ENCODE results near the gene PREX1.
A peak's percentile ranks its signal among the peaks of the same experiment; 100 is the strongest.
"Not testable (repeated sequence)": the region's sequence is repeated elsewhere in the genome, so short reads cannot be mapped to it uniquely, and the experiment has no call there.

PREX1 gene

GRCh38 chr20:48759631-48760245 is 68.1 kb downstream of the PREX1 start:
- Histone ChIP-seq H3K27ac (ENCODE audit: low read depth, low read length) (no peak overlapping the region), H3K4me3 (ENCODE audit: low read depth in 1 of 2, low read length in 2 of 2) (no peak overlapping the region), H3K9me3 (ENCODE audit: control insufficient read depth in 1 of 2, low read length in 2 of 2) (no peaks in the 10 kb centered on the region), H3K4me1 (ENCODE audit: control insufficient read depth in 1 of 2, insufficient read depth in 2 of 2, low read length in 2 of 2) (peaks cover 6 to 20% of the 10 kb centered on the region in 2 donors), H3K9ac (ENCODE audit: low read depth in 1 of 2, low read length in 2 of 2) (no peak overlapping the region), H3K27me3 (ENCODE audit: control insufficient read depth in 1 of 2, insufficient read depth in 2 of 2, low read length in 2 of 2) (no peaks in the 10 kb centered on the region), H3K36me3 (ENCODE audit: control insufficient read depth in 1 of 2, insufficient read depth in 2 of 2, low read length in 2 of 2) (no peaks in the 10 kb centered on the region)

DNA sequence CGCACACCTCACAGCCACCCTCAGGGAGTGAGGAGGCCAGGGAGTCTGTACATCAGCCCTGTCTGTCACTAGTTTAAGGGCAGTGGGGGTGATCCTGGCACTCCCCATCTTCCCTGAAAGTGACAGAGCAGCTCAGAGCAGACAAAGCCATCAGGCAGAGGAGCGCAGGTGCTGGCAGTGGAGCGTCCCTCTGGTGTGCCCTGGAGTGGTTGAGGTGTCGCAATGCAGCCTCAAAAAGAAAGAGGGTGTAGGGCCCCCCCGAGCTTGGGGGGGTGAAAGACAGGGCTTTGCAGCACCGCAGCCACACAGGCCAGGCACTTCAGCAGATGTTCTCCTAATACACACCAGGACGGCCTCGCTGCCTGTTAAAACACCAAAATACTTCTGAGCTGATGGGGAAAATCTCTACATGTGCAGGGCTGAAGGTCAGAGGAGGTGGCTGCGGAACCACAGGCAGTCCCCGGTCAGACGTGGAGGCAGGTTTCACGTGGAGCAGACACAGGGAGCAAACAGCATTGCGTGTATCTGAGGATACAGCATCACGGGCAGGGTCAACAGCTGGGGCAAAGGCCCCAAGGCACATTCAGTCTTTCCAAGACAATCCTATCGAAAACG is 69.5 kb downstream of the PREX1 start:
- no peak overlapping the region for H3K9ac ChIP-seq (ENCODE audit: low read depth in 1 of 2, low read length in 2 of 2)
- H3K4me3 ChIP-seq (ENCODE audit: low read depth in 1 of 2, low read length in 2 of 2), result no peak overlapping the region

DNA sequence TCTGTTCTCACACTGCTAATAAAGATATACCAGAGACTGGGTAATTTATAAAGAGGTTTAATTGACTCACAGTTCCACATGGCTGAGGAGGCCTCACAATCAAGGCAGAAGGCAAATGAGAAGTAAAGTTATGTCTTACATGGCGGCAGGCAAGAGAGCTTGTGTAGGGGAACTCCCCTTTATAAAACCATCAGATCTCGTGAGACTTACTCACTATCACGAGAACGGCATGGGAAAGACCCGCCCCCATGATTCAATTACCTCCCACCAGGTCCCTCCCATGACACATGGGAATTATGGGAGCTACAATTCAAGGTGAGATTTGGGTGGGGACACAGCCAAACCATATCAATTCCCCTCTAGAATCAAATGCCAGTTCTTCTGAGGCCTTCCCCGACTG is 71.0 kb downstream of the PREX1 start:
- not testable (repeated sequence) for H3K27ac ChIP-seq (ENCODE audit: low read depth, low read length); H3K9me3 ChIP-seq (ENCODE audit: control insufficient read depth in 1 of 2, low read length in 2 of 2); H3K9ac ChIP-seq (ENCODE audit: low read depth in 1 of 2, low read length in 2 of 2); H3K27me3 ChIP-seq (ENCODE audit: control insufficient read depth in 1 of 2, insufficient read depth in 2 of 2, low read length in 2 of 2); H3K36me3 ChIP-seq (ENCODE audit: control insufficient read depth in 1 of 2, insufficient read depth in 2 of 2, low read length in 2 of 2); H3K4me3 ChIP-seq (ENCODE audit: low read depth in 1 of 2, low read length in 2 of 2)
- peaks cover 8 to 29% of the 10 kb centered on the region in 2 donors for H3K4me1 ChIP-seq (ENCODE audit: control insufficient read depth in 1 of 2, insufficient read depth in 2 of 2, low read length in 2 of 2)

More for the DNA sequence above, 69.5 kb downstream of the PREX1 start:
- no peaks in the 10 kb centered on the region for H3K27me3 ChIP-seq (ENCODE audit: control insufficient read depth in 1 of 2, insufficient read depth in 2 of 2, low read length in 2 of 2)
- H3K9me3 ChIP-seq (ENCODE audit: control insufficient read depth in 1 of 2, low read length in 2 of 2), result no peaks in the 10 kb centered on the region
- H3K27ac ChIP-seq (ENCODE audit: low read depth, low read length), result no peak overlapping the region
- no peaks in the 10 kb centered on the region for H3K36me3 ChIP-seq (ENCODE audit: control insufficient read depth in 1 of 2, insufficient read depth in 2 of 2, low read length in 2 of 2)
- H3K4me1 ChIP-seq (ENCODE audit: control insufficient read depth in 1 of 2, insufficient read depth in 2 of 2, low read length in 2 of 2), result peaks cover 6 to 20% of the 10 kb centered on the region in 2 donors

- Histone ChIP-seq H3K9ac (ENCODE audit: low read depth in 1 of 2, low read length in 2 of 2) (no peak overlapping the region), H3K27ac (ENCODE audit: low read depth, low read length) (no peak overlapping the region), H3K36me3 (ENCODE audit: control insufficient read depth in 1 of 2, insufficient read depth in 2 of 2, low read length in 2 of 2) (no peaks in the 10 kb centered on the region), H3K27me3 (ENCODE audit: control insufficient read depth in 1 of 2, insufficient read depth in 2 of 2, low read length in 2 of 2) (no peaks in the 10 kb centered on the region), H3K4me3 (ENCODE audit: low read depth in 1 of 2, low read length in 2 of 2) (no peak overlapping the region), H3K9me3 (ENCODE audit: control insufficient read depth in 1 of 2, low read length in 2 of 2) (no peaks in the 10 kb centered on the region), H3K4me1 (ENCODE audit: control insufficient read depth in 1 of 2, insufficient read depth in 2 of 2, low read length in 2 of 2) (peaks cover 20 to 21% of the 10 kb centered on the region in 2 donors)
Measured at GRCh38 chr20:48754292-48754691, 73.5 kb downstream of the PREX1 start.

- Histone ChIP-seq H3K27ac (ENCODE audit: low read depth, low read length) (no peak overlapping the region), H3K36me3 (ENCODE audit: control insufficient read depth in 1 of 2, insufficient read depth in 2 of 2, low read length in 2 of 2) (no peaks in the 10 kb centered on the region), H3K4me1 (ENCODE audit: control insufficient read depth in 1 of 2, insufficient read depth in 2 of 2, low read length in 2 of 2) (peaks cover 12 to 14% of the 10 kb centered on the region in 2 donors), H3K4me3 (ENCODE audit: low read depth in 1 of 2, low read length in 2 of 2) (no peak overlapping the region), H3K9ac (ENCODE audit: low read depth in 1 of 2, low read length in 2 of 2) (no peak overlapping the region), H3K9me3 (ENCODE audit: control insufficient read depth in 1 of 2, low read length in 2 of 2) (no peaks in the 10 kb centered on the region), H3K27me3 (ENCODE audit: control insufficient read depth in 1 of 2, insufficient read depth in 2 of 2, low read length in 2 of 2) (no peaks in the 10 kb centered on the region)
Measured at GRCh38 chr20:48752963-48753362, 74.8 kb downstream of the PREX1 start.

GRCh38 chr20:48751871-48752270 is 75.9 kb downstream of the PREX1 start:
- Histone ChIP-seq H3K27ac (ENCODE audit: low read depth, low read length) (no peak overlapping the region), H3K9me3 (ENCODE audit: control insufficient read depth in 1 of 2, low read length in 2 of 2) (no peaks in the 10 kb centered on the region), H3K9ac (ENCODE audit: low read depth in 1 of 2, low read length in 2 of 2) (no peak overlapping the region), H3K27me3 (ENCODE audit: control insufficient read depth in 1 of 2, insufficient read depth in 2 of 2, low read length in 2 of 2) (no peaks in the 10 kb centered on the region), H3K4me3 (ENCODE audit: low read depth in 1 of 2, low read length in 2 of 2) (peak overlapping the region in 1 of 2 donors; percentile 11), H3K4me1 (ENCODE audit: control insufficient read depth in 1 of 2, insufficient read depth in 2 of 2, low read length in 2 of 2) (peaks cover 10 to 14% of the 10 kb centered on the region in 2 donors), H3K36me3 (ENCODE audit: control insufficient read depth in 1 of 2, insufficient read depth in 2 of 2, low read length in 2 of 2) (no peaks in the 10 kb centered on the region)

DNA sequence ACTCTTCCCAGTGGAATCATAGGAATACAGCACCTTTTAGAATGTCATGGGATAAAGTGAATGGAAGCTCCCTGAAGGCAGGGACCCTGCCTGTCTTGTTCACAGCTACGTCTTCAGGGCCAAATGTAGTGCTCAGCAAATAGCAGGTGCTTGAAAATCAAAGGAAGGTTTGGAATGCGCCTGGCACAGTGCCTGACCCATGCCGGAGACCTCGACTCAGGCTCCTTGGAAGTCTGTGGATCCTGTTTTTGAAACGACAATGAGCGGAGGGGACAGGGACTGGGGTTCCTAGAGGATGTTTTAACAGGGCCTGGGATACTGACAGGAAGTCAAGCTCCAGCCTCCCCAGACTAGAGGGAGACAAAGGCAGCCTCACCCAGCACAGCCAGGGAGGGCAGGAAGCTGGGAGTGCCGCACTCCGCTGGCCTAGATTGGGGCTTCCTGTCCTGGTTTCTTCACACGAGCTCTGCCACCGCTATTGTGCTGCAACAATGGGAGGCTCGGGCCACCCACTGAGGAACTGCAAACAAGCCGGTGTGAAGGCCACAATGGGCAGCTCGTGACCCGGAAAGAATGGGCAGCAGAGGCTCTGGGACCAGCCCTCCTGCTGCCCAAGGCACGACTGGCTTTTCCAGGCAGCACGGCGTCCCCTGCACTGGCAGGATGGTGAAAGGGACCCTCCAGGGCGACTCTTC is 76.7 kb downstream of the PREX1 start:
- H3K36me3 ChIP-seq (ENCODE audit: control insufficient read depth in 1 of 2, insufficient read depth in 2 of 2, low read length in 2 of 2), result no peaks in the 10 kb centered on the region
- no peaks in the 10 kb centered on the region for H3K9me3 ChIP-seq (ENCODE audit: control insufficient read depth in 1 of 2, low read length in 2 of 2)
- H3K4me1 ChIP-seq (ENCODE audit: control insufficient read depth in 1 of 2, insufficient read depth in 2 of 2, low read length in 2 of 2), result peaks cover 10 to 14% of the 10 kb centered on the region in 2 donors
- peak overlapping the region in 1 of 2 donors; percentile 11 for H3K4me3 ChIP-seq (ENCODE audit: low read depth in 1 of 2, low read length in 2 of 2)
- H3K27me3 ChIP-seq (ENCODE audit: control insufficient read depth in 1 of 2, insufficient read depth in 2 of 2, low read length in 2 of 2), result no peaks in the 10 kb centered on the region
- no peak overlapping the region for H3K27ac ChIP-seq (ENCODE audit: low read depth, low read length)
- no peak overlapping the region for H3K9ac ChIP-seq (ENCODE audit: low read depth in 1 of 2, low read length in 2 of 2)

DNA sequence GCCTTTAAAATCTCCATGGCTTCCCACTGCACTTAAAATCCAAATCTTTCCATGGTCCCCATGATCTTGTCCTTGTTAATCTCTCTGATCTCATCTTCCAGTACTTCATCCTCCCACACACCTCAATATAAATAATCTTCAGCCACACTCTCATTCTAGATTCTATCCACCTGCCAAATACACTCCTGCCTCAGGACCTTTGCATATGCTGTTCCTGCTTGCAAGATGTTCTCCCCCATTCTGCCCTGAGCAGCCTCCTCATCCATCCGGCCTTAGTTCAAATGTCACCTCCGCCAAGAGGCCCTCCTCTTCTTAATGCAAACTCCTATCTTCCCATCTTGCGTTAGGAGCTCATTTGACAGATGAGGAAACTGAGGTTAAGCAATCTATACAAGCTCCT is 77.4 kb downstream of the PREX1 start:
- Histone ChIP-seq H3K36me3 (ENCODE audit: control insufficient read depth in 1 of 2, insufficient read depth in 2 of 2, low read length in 2 of 2) (no peaks in the 10 kb centered on the region), H3K4me3 (ENCODE audit: low read depth in 1 of 2, low read length in 2 of 2) (no peak overlapping the region), H3K9me3 (ENCODE audit: control insufficient read depth in 1 of 2, low read length in 2 of 2) (no peaks in the 10 kb centered on the region), H3K4me1 (ENCODE audit: control insufficient read depth in 1 of 2, insufficient read depth in 2 of 2, low read length in 2 of 2) (peaks cover 10 to 14% of the 10 kb centered on the region in 2 donors), H3K9ac (ENCODE audit: low read depth in 1 of 2, low read length in 2 of 2) (no peak overlapping the region), H3K27me3 (ENCODE audit: control insufficient read depth in 1 of 2, insufficient read depth in 2 of 2, low read length in 2 of 2) (no peaks in the 10 kb centered on the region), H3K27ac (ENCODE audit: low read depth, low read length) (no peak overlapping the region)

DNA sequence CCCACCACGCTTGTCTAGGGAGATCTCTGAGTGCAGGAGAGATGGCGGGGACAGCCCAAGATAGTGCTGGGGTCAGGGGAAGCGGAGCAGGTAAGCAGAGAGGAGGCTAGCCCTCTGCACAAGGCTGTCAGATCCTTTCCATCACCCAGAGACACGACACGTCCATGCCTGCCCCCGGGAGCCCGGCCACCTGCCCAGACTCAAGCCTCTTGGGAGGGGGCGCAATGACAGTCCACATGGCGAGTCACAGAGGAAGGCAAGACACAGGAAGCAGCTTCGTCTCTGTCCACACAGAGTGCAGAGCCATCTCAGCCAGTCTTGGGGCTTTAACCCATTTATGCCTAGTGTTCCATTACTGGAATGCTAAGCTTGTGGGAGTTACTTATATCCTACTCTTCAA is 78.4 kb downstream of the PREX1 start:
- Histone ChIP-seq H3K4me1 (ENCODE audit: control insufficient read depth in 1 of 2, insufficient read depth in 2 of 2, low read length in 2 of 2) (peaks cover 10 to 14% of the 10 kb centered on the region in 2 donors), H3K36me3 (ENCODE audit: control insufficient read depth in 1 of 2, insufficient read depth in 2 of 2, low read length in 2 of 2) (peaks cover 0 to under 1% of the 10 kb centered on the region in 2 donors), H3K9ac (ENCODE audit: low read depth in 1 of 2, low read length in 2 of 2) (no peak overlapping the region), H3K9me3 (ENCODE audit: control insufficient read depth in 1 of 2, low read length in 2 of 2) (no peaks in the 10 kb centered on the region), H3K27ac (ENCODE audit: low read depth, low read length) (no peak overlapping the region), H3K4me3 (ENCODE audit: low read depth in 1 of 2, low read length in 2 of 2) (no peak overlapping the region), H3K27me3 (ENCODE audit: control insufficient read depth in 1 of 2, insufficient read depth in 2 of 2, low read length in 2 of 2) (no peaks in the 10 kb centered on the region)

GRCh38 chr20:48748556-48748955 is 79.2 kb downstream of the PREX1 start:
- no peak overlapping the region for H3K4me3 ChIP-seq (ENCODE audit: low read depth in 1 of 2, low read length in 2 of 2)
- H3K9ac ChIP-seq (ENCODE audit: low read depth in 1 of 2, low read length in 2 of 2), result no peak overlapping the region
- H3K27ac ChIP-seq (ENCODE audit: low read depth, low read length), result no peak overlapping the region

More at GRCh38 chr20:48748556-48748955, 79.2 kb downstream of the PREX1 start:
- peaks cover 10 to 14% of the 10 kb centered on the region in 2 donors for H3K4me1 ChIP-seq (ENCODE audit: control insufficient read depth in 1 of 2, insufficient read depth in 2 of 2, low read length in 2 of 2)
- H3K9me3 ChIP-seq (ENCODE audit: control insufficient read depth in 1 of 2, low read length in 2 of 2), result no peaks in the 10 kb centered on the region
- H3K27me3 ChIP-seq (ENCODE audit: control insufficient read depth in 1 of 2, insufficient read depth in 2 of 2, low read length in 2 of 2), result no peaks in the 10 kb centered on the region
- peaks cover 0 to 7% of the 10 kb centered on the region in 2 donors for H3K36me3 ChIP-seq (ENCODE audit: control insufficient read depth in 1 of 2, insufficient read depth in 2 of 2, low read length in 2 of 2)
